Mesendoderm (in vitro differentiated cells): ENCODE measurements around the gene SERINC2.

Source experiments
- DNase-seq: peaks from one replicate; pipeline ENCODE4 v3.0.0; 2013
- H2AK5ac ChIP-seq: 2 replicates; pipeline ENCODE4 v1.6.1; 2013; ENCODE audit warnings: low read length, inconsistent platforms
- H2BK120ac ChIP-seq: 2 replicates; pipeline ENCODE4 v1.6.1; 2013; ENCODE audit warnings: low read depth, mild to moderate bottlenecking, low read length, moderate library complexity, mixed read lengths
- H2BK15ac ChIP-seq: replicated peaks from 2 replicates; pipeline ENCODE4 v1.6.1; 2013; ENCODE audit warnings: low read depth, mild to moderate bottlenecking, moderate library complexity
- H2BK5ac ChIP-seq: 2 replicates; pipeline ENCODE4 v1.6.1; 2013; ENCODE audit warnings: low read length, inconsistent platforms
- H3K18ac ChIP-seq: 2 replicates; pipeline ENCODE4 v1.6.1; 2013; ENCODE audit warnings: mild to moderate bottlenecking, low read length, mixed read lengths
- H3K23ac ChIP-seq: one replicate; pipeline ENCODE4 v1.6.1; 2013; ENCODE audit warnings: low read length
- H3K27ac ChIP-seq: 2 replicates; pipeline ENCODE4 v1.5.1; 2013; ENCODE audit warnings: low read depth, mild to moderate bottlenecking, inconsistent platforms, low read length, moderate library complexity
- H3K27me3 ChIP-seq: 2 replicates; pipeline ENCODE4 v1.6.1; 2013; ENCODE audit warnings: low read length, control low read depth, mild to moderate bottlenecking, inconsistent platforms; ENCODE audit not compliant: insufficient read depth, poor library complexity
- H3K36me3 ChIP-seq: 2 replicates; pipeline ENCODE4 v1.6.1; 2013; ENCODE audit warnings: low read length, inconsistent platforms; ENCODE audit not compliant: control insufficient read depth, insufficient read depth
- H3K4ac ChIP-seq: one replicate; pipeline ENCODE4 v1.6.1; 2013; ENCODE audit warnings: low read depth, mild to moderate bottlenecking, low read length, moderate library complexity
- H3K4me1 ChIP-seq: 2 replicates; pipeline ENCODE4 v1.6.1; 2013; ENCODE audit warnings: low read depth, low read length, inconsistent platforms; ENCODE audit not compliant: control insufficient read depth
- H3K4me2 ChIP-seq: 2 replicates; pipeline ENCODE4 v1.6.1; 2013; ENCODE audit warnings: low read length
- H3K4me3 ChIP-seq: 2 replicates; pipeline ENCODE4 v1.5.1; 2013; ENCODE audit warnings: mild to moderate bottlenecking, low read length
- H3K56ac ChIP-seq: one replicate; pipeline ENCODE4 v1.6.1; 2013; ENCODE audit warnings: low read length
- H3K79me1 ChIP-seq: 2 replicates; pipeline ENCODE4 v1.6.1; 2013; ENCODE audit warnings: low read length, inconsistent platforms
- H3K79me2 ChIP-seq: 2 replicates; pipeline ENCODE4 v1.6.1; 2013; ENCODE audit warnings: mild to moderate bottlenecking, low read length; ENCODE audit not compliant: control insufficient read depth, insufficient read depth
- H3K9ac ChIP-seq: 2 replicates; pipeline ENCODE4 v1.6.1; 2013; ENCODE audit warnings: low read length, inconsistent platforms
- H4K5ac ChIP-seq: one replicate; pipeline ENCODE4 v1.6.1; 2013; ENCODE audit warnings: low read length
- H4K8ac ChIP-seq: one replicate; pipeline ENCODE4 v1.6.1; 2013; ENCODE audit warnings: low read depth, mild to moderate bottlenecking, control low read depth, low read length, moderate library complexity
- WGBS: extraction: QIAGEN DNeasy Blood & Tissue Kit; methylation state at CpG from one replicate; pipeline ENCODE4 v1.1.7; 2013; ENCODE audit warnings: low lambda C conversion rate, missing lambda C conversion rate; ENCODE audit not compliant: insufficient coverage; ENCODE audit errors: extremely low coverage; 5-methylcytosine and 5-hydroxymethylcytosine counted together

The SERINC2 gene

DNA sequence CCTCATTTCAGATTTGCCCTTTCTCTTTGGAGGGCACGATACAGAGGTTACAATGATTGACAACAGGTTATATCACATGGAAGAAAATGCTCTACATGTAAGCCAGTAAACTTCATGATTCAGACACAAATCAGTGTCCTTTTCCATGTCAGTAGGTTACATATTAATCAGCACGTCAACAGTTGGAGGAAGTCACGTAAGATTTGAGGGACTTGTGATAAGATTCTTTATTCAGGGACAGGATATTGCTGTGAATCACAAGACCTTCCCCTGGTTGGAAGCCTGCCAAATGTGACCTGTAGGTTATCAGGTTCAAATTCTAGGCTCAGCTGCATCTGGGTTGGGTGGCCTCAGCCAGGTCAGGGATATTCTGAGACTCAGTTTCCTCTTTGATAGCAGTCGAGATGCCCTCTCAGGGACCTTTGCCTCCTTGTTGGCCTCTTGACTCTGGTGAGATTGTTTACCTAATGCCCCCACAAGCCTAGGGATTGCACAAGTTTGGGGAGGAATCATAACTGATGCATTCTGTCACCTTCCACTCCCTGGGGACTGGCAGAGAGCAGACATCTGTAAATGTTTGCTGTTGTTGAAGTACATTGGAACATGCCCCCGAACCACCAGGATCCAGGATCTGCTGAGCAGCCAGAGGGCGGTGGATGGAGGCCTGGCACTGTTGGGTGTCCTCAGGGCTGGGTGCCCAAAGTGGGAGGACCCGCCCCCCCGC is 31.9 kb downstream of the SERINC2 start:
- H3K9ac ChIP-seq: no peak overlapping the region
- no peaks in the 10 kb centered on the region for H3K79me1 ChIP-seq
- H3K4me3 ChIP-seq: no peak overlapping the region
- H3K36me3 ChIP-seq: no peaks in the 10 kb centered on the region
- no peaks in the 10 kb centered on the region for H3K79me2 ChIP-seq
- no peak overlapping the region for H3K4ac ChIP-seq
- H3K4me2 ChIP-seq: no peak overlapping the region
- H3K23ac ChIP-seq: no peak overlapping the region
- H2BK120ac ChIP-seq: no peak overlapping the region
- H3K4me1 ChIP-seq: no peaks in the 10 kb centered on the region
- no peak overlapping the region for H4K8ac ChIP-seq
- no peak overlapping the region for H3K56ac ChIP-seq
- H2BK5ac ChIP-seq: no peak overlapping the region
- no peak overlapping the region for H3K18ac ChIP-seq
- no peak for DNase-seq
- H2AK5ac ChIP-seq: no peak overlapping the region
- H4K5ac ChIP-seq: no peak overlapping the region
- WGBS: no CpG with 5 or more reads among the region's 8 CpGs
- H3K27me3 ChIP-seq: no peaks in the 10 kb centered on the region
- no peak overlapping the region for H2BK15ac ChIP-seq
- H3K27ac ChIP-seq: no peak overlapping the region

DNA sequence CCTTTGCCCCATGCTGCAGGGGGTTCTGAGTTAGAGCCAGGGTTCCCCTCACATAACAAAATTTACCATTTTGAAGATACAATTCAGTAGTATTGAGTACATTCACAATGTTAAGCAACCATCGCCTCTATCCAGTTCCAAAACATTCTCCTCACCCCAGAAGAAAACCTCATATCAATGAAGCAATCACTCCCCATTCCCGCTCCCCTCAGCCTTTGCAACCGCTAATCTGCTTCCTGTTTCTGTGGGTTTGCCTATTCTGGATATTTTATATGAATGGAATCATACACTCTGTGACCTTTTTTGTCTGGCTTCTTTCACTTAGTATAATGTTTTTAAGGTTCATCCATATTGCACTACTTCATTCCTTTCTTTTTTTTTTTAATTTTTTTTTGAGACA is 32.9 kb downstream of the SERINC2 start:
- H3K18ac ChIP-seq: no peak overlapping the region
- H2BK5ac ChIP-seq: no peak overlapping the region
- no peak for DNase-seq
- no peaks in the 10 kb centered on the region for H3K4me1 ChIP-seq
- H3K79me1 ChIP-seq: no peaks in the 10 kb centered on the region
- no peak overlapping the region for H3K56ac ChIP-seq
- no peak overlapping the region for H4K8ac ChIP-seq
- no peak overlapping the region for H2BK120ac ChIP-seq
- H3K4me3 ChIP-seq: no peak overlapping the region
- no peak overlapping the region for H4K5ac ChIP-seq
- WGBS: no CpG with 5 or more reads among the region's 3 CpGs
- no peaks in the 10 kb centered on the region for H3K79me2 ChIP-seq
- no peak overlapping the region for H2BK15ac ChIP-seq
- no peak overlapping the region for H3K4me2 ChIP-seq
- H3K23ac ChIP-seq: no peak overlapping the region
- no peaks in the 10 kb centered on the region for H3K36me3 ChIP-seq
- H3K27ac ChIP-seq: no peak overlapping the region
- H2AK5ac ChIP-seq: no peak overlapping the region
- H3K4ac ChIP-seq: no peak overlapping the region
- H3K27me3 ChIP-seq: no peaks in the 10 kb centered on the region
- no peak overlapping the region for H3K9ac ChIP-seq

GRCh38 chr1:31447210-31447609 is 34.2 kb downstream of the SERINC2 start:
- no peaks in the 10 kb centered on the region for H3K79me2 ChIP-seq
- no peak overlapping the region for H4K5ac ChIP-seq
- H2BK120ac ChIP-seq: no peak overlapping the region
- no peaks in the 10 kb centered on the region for H3K27me3 ChIP-seq
- no CpG with 5 or more reads among the region's 9 CpGs for WGBS
- H3K4me2 ChIP-seq: no peak overlapping the region
- no peak overlapping the region for H3K27ac ChIP-seq
- H3K9ac ChIP-seq: no peak overlapping the region
- no peak overlapping the region for H2AK5ac ChIP-seq
- H2BK5ac ChIP-seq: no peak overlapping the region
- no peak for DNase-seq
- H3K36me3 ChIP-seq: no peaks in the 10 kb centered on the region
- H3K4ac ChIP-seq: no peak overlapping the region
- no peak overlapping the region for H3K18ac ChIP-seq
- no peak overlapping the region for H2BK15ac ChIP-seq
- no peaks in the 10 kb centered on the region for H3K79me1 ChIP-seq
- H3K23ac ChIP-seq: no peak overlapping the region
- H3K4me1 ChIP-seq: no peaks in the 10 kb centered on the region
- no peak overlapping the region for H4K8ac ChIP-seq
- H3K56ac ChIP-seq: no peak overlapping the region
- no peak overlapping the region for H3K4me3 ChIP-seq

- no peak overlapping the region for H2AK5ac ChIP-seq
- no peak overlapping the region for H4K5ac ChIP-seq
- H3K27me3 ChIP-seq: no peaks in the 10 kb centered on the region
- no peak overlapping the region for H2BK120ac ChIP-seq
- no peak overlapping the region for H2BK15ac ChIP-seq
- no peak overlapping the region for H3K9ac ChIP-seq
- no peaks in the 10 kb centered on the region for H3K4me1 ChIP-seq
- no CpG with 5 or more reads among the region's 8 CpGs for WGBS
- H3K36me3 ChIP-seq: no peaks in the 10 kb centered on the region
- no peak overlapping the region for H3K56ac ChIP-seq
- H3K4ac ChIP-seq: no peak overlapping the region
- H3K18ac ChIP-seq: no peak overlapping the region
- H4K8ac ChIP-seq: no peak overlapping the region
- no peak for DNase-seq
- no peak overlapping the region for H3K4me3 ChIP-seq
- H3K27ac ChIP-seq: no peak overlapping the region
- H3K23ac ChIP-seq: no peak overlapping the region
- H3K79me1 ChIP-seq: no peaks in the 10 kb centered on the region
- no peak overlapping the region for H2BK5ac ChIP-seq
- no peak overlapping the region for H3K4me2 ChIP-seq
- H3K79me2 ChIP-seq: no peaks in the 10 kb centered on the region
These were observed 40.5 kb downstream of the SERINC2 start for GRCh38 chr1:31453384-31454079.

DNA sequence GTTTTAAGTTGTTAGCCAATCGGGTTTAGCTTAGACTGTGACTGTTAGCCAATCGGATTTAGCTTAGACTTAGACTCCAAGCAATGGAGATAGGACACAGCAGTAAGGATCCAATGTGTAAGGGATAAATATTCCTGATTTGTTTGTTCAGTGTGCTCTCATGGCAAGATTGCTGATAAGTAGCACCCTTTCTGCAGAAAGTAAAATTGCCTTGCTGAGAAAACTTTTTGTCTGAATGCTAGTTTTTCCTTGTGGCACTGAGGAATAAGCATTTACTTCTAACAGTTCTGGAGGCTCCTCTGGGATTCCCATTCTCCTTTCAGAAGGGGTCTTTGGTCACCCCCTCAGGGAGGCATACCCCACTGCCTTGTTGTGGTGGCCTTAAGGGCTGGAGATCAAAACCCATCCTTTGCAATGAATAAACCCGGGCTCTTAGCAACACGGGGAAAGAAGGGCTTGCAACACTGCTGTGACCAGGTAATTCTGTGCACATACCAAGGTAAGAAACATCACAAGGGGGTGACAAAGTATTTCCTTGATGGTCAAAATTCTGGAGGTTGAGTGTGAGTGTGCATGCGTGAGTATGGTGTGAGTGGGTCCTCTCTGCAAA is 45.4 kb downstream of the SERINC2 start:
- Histone ChIP-seq H3K4me3 (no peak overlapping the region), H3K56ac (no peak overlapping the region)
- no CpG with 5 or more reads among the region's 5 CpGs for WGBS

More for the DNA sequence above, 45.4 kb downstream of the SERINC2 start:
- Histone ChIP-seq H3K36me3 (no peaks in the 10 kb centered on the region), H2BK15ac (no peak overlapping the region), H3K4ac (no peak overlapping the region), H3K79me2 (no peaks in the 10 kb centered on the region), H3K23ac (no peak overlapping the region), H4K8ac (no peak overlapping the region), H4K5ac (no peak overlapping the region), H3K27ac (no peak overlapping the region), H3K79me1 (no peaks in the 10 kb centered on the region), H3K27me3 (no peaks in the 10 kb centered on the region), H3K9ac (no peak overlapping the region), H3K4me1 (no peaks in the 10 kb centered on the region), H3K18ac (no peak overlapping the region), H3K4me2 (no peak overlapping the region), H2BK120ac (no peak overlapping the region), H2AK5ac (no peak overlapping the region), H2BK5ac (no peak overlapping the region)
- no peak for DNase-seq
